Mucosa of stomach (tissue), 1 donor: ENCODE measurements around the gene GADL1.

Experiments
- H3K27me3 ChIP-seq: one replicate; pipeline ENCODE4 v1.7.0; 2013; ENCODE audit warnings: mild to moderate bottlenecking, low read length; ENCODE audit not compliant: control insufficient read depth, insufficient read depth
- H3K36me3 ChIP-seq: one replicate; pipeline ENCODE4 v1.7.0; 2013; ENCODE audit warnings: low read length; ENCODE audit not compliant: control insufficient read depth, insufficient read depth
- H3K4me1 ChIP-seq: one replicate; pipeline ENCODE4 v1.7.0; 2013; ENCODE audit warnings: mild to moderate bottlenecking, low read length; ENCODE audit not compliant: control insufficient read depth, insufficient read depth
- H3K4me3 ChIP-seq: one replicate; pipeline ENCODE4 v1.7.0; 2013; ENCODE audit warnings: low read length
- H3K9ac ChIP-seq: one replicate; pipeline ENCODE4 v1.7.0; 2013; ENCODE audit warnings: mild to moderate bottlenecking, low read length, moderate library complexity
- H3K9me3 ChIP-seq: one replicate; pipeline ENCODE4 v1.7.0; 2013; ENCODE audit warnings: mild to moderate bottlenecking, low read length, moderate library complexity; ENCODE audit not compliant: control insufficient read depth
- donor health status: Pancreatic carcinoma.

GADL1 gene

GRCh38 chr3:30795176-30795575 lies 99.3 kb downstream of the GADL1 start:
- no peaks in the 10 kb centered on the region for H3K27me3 ChIP-seq
- no peaks in the 10 kb centered on the region for H3K4me1 ChIP-seq
- no peak overlapping the region for H3K9ac ChIP-seq
- no peak overlapping the region for H3K4me3 ChIP-seq
- no peaks in the 10 kb centered on the region for H3K36me3 ChIP-seq
- H3K9me3 ChIP-seq, result no peaks in the 10 kb centered on the region

- H3K4me1 ChIP-seq, result no peaks in the 10 kb centered on the region
- no peaks in the 10 kb centered on the region for H3K27me3 ChIP-seq
- no peaks in the 10 kb centered on the region for H3K9me3 ChIP-seq
- H3K36me3 ChIP-seq, result no peaks in the 10 kb centered on the region
- no peak overlapping the region for H3K4me3 ChIP-seq
- no peak overlapping the region for H3K9ac ChIP-seq
Observed at GRCh38 chr3:30793740-30794139, 100.7 kb downstream of the GADL1 start.

- Histone ChIP-seq H3K9ac (no peak overlapping the region), H3K36me3 (no peaks in the 10 kb centered on the region), H3K27me3 (no peaks in the 10 kb centered on the region), H3K4me3 (no peak overlapping the region), H3K9me3 (no peaks in the 10 kb centered on the region), H3K4me1 (no peaks in the 10 kb centered on the region)
Observed at GRCh38 chr3:30790150-30790549, 104.3 kb downstream of the GADL1 start.

GRCh38 chr3:30786365-30786764 lies 108.1 kb downstream of the GADL1 start:
- Histone ChIP-seq H3K4me1 (no peaks in the 10 kb centered on the region), H3K27me3 (no peaks in the 10 kb centered on the region)

GRCh38 chr3:30779686-30780287 lies 114.7 kb downstream of the GADL1 start:
- H3K36me3 ChIP-seq, result no peaks in the 10 kb centered on the region
- no peak overlapping the region for H3K4me3 ChIP-seq
- H3K9me3 ChIP-seq, result no peaks in the 10 kb centered on the region
- H3K9ac ChIP-seq, result no peak overlapping the region
- H3K27me3 ChIP-seq, result peaks cover 5% of the 10 kb centered on the region
- H3K4me1 ChIP-seq, result no peaks in the 10 kb centered on the region

More at GRCh38 chr3:30786365-30786764, 108.1 kb downstream of the GADL1 start:
- Histone ChIP-seq H3K4me3 (no peak overlapping the region), H3K36me3 (no peaks in the 10 kb centered on the region), H3K9me3 (no peaks in the 10 kb centered on the region), H3K9ac (no peak overlapping the region)

GRCh38 chr3:30778933-30779332 lies 115.5 kb downstream of the GADL1 start:
- peaks cover 5% of the 10 kb centered on the region for H3K27me3 ChIP-seq
- no peak overlapping the region for H3K4me3 ChIP-seq

GRCh38 chr3:30777426-30778113 lies 116.9 kb downstream of the GADL1 start:
- Histone ChIP-seq H3K27me3 (peaks cover 5% of the 10 kb centered on the region), H3K4me1 (no peaks in the 10 kb centered on the region), H3K9me3 (no peaks in the 10 kb centered on the region), H3K36me3 (no peaks in the 10 kb centered on the region), H3K4me3 (no peak overlapping the region), H3K9ac (no peak overlapping the region)

More at GRCh38 chr3:30778933-30779332, 115.5 kb downstream of the GADL1 start:
- no peak overlapping the region for H3K9ac ChIP-seq
- H3K36me3 ChIP-seq, result no peaks in the 10 kb centered on the region
- H3K4me1 ChIP-seq, result no peaks in the 10 kb centered on the region
- no peaks in the 10 kb centered on the region for H3K9me3 ChIP-seq

- Histone ChIP-seq H3K27me3 (peaks cover 5% of the 10 kb centered on the region), H3K9me3 (no peaks in the 10 kb centered on the region), H3K36me3 (no peaks in the 10 kb centered on the region), H3K4me1 (no peaks in the 10 kb centered on the region), H3K4me3 (no peak overlapping the region), H3K9ac (no peak overlapping the region)
Observed at GRCh38 chr3:30776186-30776815, 118.2 kb downstream of the GADL1 start.

- peaks cover 4% of the 10 kb centered on the region for H3K27me3 ChIP-seq
- no peak overlapping the region for H3K9ac ChIP-seq
- H3K4me1 ChIP-seq, result no peaks in the 10 kb centered on the region
- H3K4me3 ChIP-seq, result no peak overlapping the region
- H3K9me3 ChIP-seq, result no peaks in the 10 kb centered on the region
- H3K36me3 ChIP-seq, result no peaks in the 10 kb centered on the region
Observed at GRCh38 chr3:30775040-30775439, 119.4 kb downstream of the GADL1 start.

- Histone ChIP-seq H3K4me3 (no peak overlapping the region), H3K9ac (no peak overlapping the region), H3K9me3 (no peaks in the 10 kb centered on the region), H3K36me3 (no peaks in the 10 kb centered on the region), H3K4me1 (no peaks in the 10 kb centered on the region), H3K27me3 (no peaks in the 10 kb centered on the region)
Observed at GRCh38 chr3:30774062-30774461, 120.4 kb downstream of the GADL1 start.

- Histone ChIP-seq H3K4me3 (no peak overlapping the region), H3K36me3 (no peaks in the 10 kb centered on the region), H3K4me1 (no peaks in the 10 kb centered on the region), H3K9me3 (no peaks in the 10 kb centered on the region), H3K27me3 (no peaks in the 10 kb centered on the region), H3K9ac (no peak overlapping the region)
Observed at GRCh38 chr3:30770387-30770786, 124.1 kb downstream of the GADL1 start.

- H3K4me3 ChIP-seq, result no peak overlapping the region
Observed at GRCh38 chr3:30768703-30769550, 125.5 kb downstream of the GADL1 start.

More at GRCh38 chr3:30768703-30769550, 125.5 kb downstream of the GADL1 start:
- H3K27me3 ChIP-seq, result no peaks in the 10 kb centered on the region
- no peaks in the 10 kb centered on the region for H3K4me1 ChIP-seq
- no peaks in the 10 kb centered on the region for H3K36me3 ChIP-seq
- H3K9ac ChIP-seq, result no peak overlapping the region
- no peaks in the 10 kb centered on the region for H3K9me3 ChIP-seq
